ENCODE measurements around the gene DLGAP1.

- TF ChIP-seq CTCF (IDR thresholded peaks at IDR 0.05 in 4 of 5, conservative IDR thresholded peaks at IDR 0.05 in 1 of 5) (no peak), POLR2A (IDR thresholded peaks at IDR 0.05) (no peak)
Measured at GRCh38 chr18:3930126-3931012, 524.7 kb downstream of the DLGAP1 start.
